Left cardiac atrium (tissue), 4 donors: ENCODE measurements around the gene MSI2. TPM values are rescaled to one million over a fixed set of nuclear protein-coding genes. Genes with fewer than 3 reads are reported as not detected.

Experiments used
- ATAC-seq, 2 donors: fragments of 200-7000 bp; cut with Tn5 transposase; one replicate each; pipeline ENCODE4 v1.9.1; 2020; ENCODE audit warnings: mild to moderate bottlenecking in 2 of 2, moderate library complexity in 2 of 2
- DNase-seq: peaks from one replicate; pipeline ENCODE4 v3.0.0-alpha.2; 2020
- intact Hi-C, 2 donors: fragments of 100-400 bp; cut with DNase I; formaldehyde crosslinking; loops; one replicate each; pipeline versions ENCODE4 v1.14.1 to v1.15.1; 2022 to 2023
- total RNA-seq, 2 donors: library from RNA; stranded (reverse); fragmentation: NEBNext Ultra II Directional; extraction: Animal tissue kit (Norgen Biotek cat#: 25700); gene quantifications; one replicate each; pipeline ENCODE4 v1.2.1, GENCODE V29; 2021
- donor health status: DM: no; HTN: yes; CAD: no.
- donor health status: DM: no; HTN: yes; CAD: no; lungs with severe emphysema.
- donor health status: DM: yes; HTN: yes; CAD: no.
- donor health status: Dilated cardiomyopathy.

MSI2 gene
- total RNA-seq, 2 donors from 2014 or later, result 84.1 to 95.5 TPM

DNA sequence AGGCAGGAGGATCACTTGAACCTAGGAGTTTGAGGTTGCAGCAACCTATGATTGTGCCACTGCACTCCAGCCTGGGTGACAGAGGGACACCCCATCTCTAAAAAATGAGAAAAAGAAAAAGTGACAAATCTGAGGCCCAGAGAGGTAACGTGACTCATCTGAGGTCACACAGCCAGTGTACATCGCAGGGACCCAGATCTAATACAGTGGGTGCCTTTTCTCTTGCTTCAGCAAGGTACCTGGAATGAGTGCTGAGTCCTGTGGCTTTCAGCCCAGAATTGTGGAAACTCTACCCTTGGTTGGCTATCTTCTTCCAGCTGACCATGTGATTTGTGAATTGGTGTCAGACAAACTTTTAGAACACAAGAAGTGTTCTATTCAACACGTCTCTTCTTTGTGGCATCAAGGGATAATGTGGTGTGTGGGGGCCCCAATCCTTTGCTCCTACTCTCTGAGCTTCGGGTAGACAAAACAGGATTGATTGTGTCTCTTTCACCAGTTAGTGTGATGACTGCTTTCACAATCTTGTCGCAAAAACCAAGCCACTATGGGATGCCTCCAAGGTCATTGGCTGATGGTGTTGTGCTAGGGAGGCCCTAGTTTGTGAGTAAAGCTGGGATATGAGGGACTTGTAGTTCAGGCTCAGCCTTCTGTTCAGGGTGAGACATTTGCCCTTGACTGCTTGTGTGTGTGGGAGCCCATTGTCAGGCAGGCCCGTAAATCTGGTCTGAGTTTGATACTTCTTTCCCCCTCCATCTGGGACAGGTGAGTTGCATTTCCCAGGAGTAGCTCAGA lies 71.0 kb downstream of the MSI2 start:
- DNase-seq (no peak), ATAC-seq (no peak)
- intact Hi-C loops, result no loop called here

DNA sequence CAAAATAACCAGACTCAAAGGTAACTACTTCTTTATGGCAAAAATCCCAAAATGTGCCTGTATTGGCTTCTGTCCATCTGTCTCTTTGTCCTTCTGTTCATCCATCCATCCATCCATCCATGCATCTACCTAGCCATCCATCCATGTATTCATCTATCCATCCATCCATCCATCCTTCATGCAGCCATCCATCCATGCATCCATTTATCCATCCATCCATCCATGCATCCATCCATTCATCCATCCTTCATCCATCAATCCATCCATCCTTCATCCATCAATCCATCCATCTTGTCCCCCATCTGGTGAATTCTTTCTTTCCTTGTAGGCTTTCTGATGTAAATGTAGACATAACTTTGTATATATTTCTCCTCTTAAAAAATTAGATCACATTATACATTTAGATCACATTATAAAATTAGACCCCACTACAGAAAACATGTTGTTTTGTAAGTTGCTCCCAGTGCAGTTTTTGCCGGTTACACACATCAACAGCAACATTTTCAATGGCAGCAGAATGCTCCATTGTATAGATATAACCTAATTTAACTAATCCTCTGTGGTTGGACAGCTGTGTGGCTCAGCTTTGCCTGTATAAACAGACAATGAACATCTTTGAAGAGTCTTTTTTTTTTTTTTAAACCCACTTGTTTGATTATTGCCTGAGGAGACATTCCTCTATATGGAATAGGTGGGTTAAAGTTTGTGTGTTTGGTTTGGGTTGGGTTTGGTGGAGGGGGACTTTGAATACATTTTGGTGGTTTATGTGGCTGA lies 72.0 kb downstream of the MSI2 start:
- no peak for ATAC-seq
- intact Hi-C loops, result no loop called here
- DNase-seq, result no peak

DNA sequence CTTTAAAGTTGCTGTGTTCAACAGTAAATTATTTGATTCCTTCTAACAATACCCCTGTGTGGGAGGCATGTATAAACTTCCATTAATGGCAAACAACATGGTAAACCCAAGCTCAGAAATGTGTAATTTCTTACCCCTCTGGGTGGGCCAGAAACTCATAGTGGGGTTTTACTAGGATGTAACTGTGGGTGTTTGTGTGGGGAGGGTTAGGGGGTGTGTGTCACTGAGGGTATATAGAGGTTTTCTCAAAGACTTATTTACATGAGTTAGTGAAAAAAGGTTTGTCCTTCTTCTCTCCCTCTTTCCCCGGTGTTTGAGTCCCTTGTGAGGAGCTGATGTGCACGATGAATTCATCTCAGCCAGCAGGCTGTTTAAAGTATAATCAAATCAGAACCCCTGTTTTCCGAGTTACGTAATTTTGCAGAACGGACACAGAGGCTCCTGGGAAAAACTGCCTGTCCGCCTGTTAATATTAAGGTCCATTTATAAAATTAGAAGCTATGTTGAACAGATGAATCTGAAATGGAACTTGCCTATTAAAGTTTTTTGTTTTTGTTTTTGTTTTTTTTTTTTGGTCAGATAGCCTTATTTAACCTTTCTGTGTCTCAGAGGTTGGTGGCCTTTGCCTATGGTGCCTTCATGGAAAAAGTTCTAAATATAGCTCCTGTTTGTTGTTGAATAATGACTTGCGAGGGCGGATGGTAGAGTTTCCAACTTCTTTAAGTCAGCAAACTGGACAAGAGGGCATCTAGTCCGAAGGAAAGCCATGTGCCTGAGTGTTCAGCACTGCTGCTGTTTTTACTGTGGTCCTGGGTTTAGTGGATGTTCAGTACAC lies 73.3 kb downstream of the MSI2 start:
- DNase-seq (no peak), ATAC-seq (peak; percentile 48 to 61)
- intact Hi-C loops, result no loop called here

GRCh38 chr17:57330587-57330986 lies 74.3 kb downstream of the MSI2 start:
- DNase-seq (no peak), ATAC-seq (no peak)
- intact Hi-C loops, result no loop called here

DNA sequence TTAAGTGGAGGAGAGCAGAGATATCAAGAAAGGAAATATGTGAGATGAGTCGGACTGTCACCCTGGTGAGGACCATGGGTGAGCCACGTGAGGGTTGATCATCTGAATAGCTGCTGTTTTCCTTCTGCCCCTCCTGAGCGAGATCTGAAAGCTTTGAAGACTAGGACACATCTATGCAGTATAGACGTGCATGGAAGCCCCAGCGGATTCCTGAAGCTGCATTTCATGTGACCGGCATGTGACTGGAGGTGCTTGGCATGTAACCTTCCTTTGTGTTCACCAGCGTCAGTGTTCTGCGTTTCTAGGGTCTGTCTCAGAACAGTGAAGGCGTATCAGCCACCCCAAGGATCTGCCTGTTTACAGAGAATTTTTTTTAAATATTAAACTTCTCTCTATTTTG lies 75.1 kb downstream of the MSI2 start:
- intact Hi-C loops, result no loop called here
- ATAC-seq (no peak), DNase-seq (no peak)

GRCh38 chr17:57332501-57332900 lies 76.2 kb downstream of the MSI2 start:
- ATAC-seq (no peak), DNase-seq (no peak)
- intact Hi-C loops, result no loop called here

DNA sequence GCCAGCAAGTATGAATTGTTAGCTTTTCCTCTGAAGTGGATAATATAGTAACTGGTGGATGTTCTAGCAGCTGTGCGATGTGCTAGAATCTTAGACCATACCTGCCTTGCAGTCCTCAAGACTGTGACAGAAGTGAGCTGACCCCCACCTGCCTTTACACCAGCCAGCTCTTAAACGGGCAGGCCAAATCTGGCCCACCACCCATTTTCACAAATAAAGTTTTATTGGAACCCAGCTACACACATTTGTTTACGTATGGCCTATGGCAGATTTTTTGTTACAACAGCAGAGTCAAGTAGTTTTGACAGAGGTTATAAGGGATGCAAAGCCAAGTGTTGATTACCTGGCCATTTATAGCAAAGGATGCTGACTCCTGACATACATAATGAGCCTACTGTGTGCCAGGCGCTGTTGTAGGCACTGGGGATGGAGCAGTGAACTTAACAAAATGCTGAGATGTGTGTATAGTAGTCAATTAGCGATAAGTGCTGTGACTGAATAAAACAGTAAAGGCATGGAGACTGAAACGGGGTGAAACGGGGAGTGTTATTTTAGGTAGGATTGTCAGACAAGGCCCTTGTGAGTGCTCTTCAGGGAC lies 79.0 kb downstream of the MSI2 start:
- DNase-seq, result no peak
- intact Hi-C loops, result no loop called here
- no peak for ATAC-seq

GRCh38 chr17:57337390-57337789 lies 81.1 kb downstream of the MSI2 start:
- intact Hi-C loops, result no loop called here
- DNase-seq (no peak), ATAC-seq (peak in 1 of 2 donors; percentile 62)

DNA sequence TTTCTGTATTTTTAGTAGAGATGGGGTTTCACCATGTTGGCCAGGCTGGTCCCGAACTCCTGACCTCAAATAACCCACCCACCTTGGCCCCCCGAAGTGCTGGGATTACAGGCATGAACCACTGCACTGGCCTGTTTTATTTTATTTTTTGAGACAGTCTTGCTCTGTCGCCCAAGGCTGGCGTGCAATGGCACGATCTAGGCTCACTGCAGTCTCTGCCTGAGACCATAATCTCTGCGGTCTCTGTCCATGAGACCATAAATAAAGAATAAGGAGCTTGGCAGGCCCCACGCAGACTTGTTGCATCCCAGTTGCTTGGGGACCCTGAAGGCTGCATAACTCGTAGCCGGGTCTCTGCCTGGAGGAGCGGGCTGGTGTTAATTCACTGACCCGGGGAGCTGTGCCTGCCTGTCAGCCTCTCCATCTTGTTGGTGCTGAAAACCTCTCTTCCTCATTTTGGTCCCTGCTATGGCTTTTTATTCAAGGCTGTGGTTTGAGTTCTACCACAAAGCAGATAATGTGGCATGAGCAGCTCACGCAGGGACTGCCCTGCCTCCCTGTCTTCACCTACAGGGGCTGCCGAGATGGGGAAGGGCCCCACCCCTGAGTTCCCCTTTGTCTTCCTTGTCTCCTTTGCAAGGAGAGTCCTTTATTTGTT lies 82.1 kb downstream of the MSI2 start:
- DNase-seq, result no peak
- intact Hi-C loops, result no loop called here
- ATAC-seq, result no peak

DNA sequence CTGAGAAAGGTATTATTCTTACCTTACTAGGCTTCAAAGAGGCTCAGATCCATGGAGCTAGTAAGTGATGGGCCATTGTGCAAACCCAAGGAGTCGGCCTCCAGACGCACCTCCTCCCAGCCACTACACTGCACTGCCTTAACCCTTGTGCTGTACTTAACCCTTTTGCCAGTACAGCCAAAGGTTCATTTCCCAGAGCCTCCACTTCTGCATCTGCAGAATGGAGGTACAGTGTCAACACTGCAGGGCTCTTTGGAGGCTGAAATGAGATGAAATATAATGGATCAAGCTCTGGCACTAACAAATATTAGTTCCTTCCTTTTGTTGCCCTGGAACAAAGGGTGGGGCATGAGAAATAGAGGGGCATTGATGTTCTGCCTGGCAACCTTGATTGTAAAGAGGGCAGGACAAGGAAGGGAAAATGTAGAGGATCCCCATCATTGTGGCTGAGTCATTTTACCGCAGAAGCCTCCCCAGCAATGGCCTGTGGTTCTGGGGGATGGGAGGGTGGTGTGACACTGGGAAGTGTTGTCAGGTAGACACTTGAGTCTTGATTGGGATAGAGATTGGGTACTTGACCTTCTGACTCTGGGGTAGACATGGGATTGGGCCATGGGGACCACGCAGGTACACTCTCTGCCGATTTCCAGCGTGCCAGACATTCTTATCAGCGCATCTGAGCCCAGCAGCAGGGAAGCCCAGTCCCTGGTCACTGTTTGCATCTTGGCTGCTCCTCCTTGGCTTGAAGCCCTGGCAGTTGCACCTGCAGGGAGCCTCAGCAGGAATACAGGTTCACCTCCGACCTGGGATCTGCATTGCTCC lies 84.0 kb downstream of the MSI2 start:
- DNase-seq, result no peak
- intact Hi-C loops, result no loop called here
- no peak for ATAC-seq

- ATAC-seq, result peak in 1 of 2 donors; percentile 42
- DNase-seq, result no peak
- intact Hi-C loops, result no loop called here
Observed at GRCh38 chr17:57341611-57342540, 85.6 kb downstream of the MSI2 start.

- intact Hi-C loops, result no loop called here
- ATAC-seq, result no peak
Observed at GRCh38 chr17:57342963-57343589, 86.8 kb downstream of the MSI2 start.

DNA sequence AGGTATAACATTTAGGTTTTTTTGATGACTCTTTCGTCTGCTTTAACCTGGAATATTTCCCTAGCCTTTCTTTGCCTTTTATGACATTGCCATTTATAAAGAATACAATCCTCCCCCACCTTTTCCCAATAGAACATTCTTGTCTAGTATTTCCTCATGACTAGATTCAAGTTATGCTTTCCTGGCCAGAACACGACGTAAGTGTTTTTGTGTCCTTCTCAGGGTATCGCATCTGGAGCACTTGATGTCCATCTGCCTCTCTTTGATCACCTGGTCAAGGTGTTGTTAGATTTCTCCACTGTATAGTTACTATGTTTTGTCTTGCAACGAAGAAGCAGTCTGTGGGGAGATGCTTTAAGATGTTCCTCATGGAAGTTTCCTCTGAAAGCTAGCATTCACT lies 87.4 kb downstream of the MSI2 start:
- no peak for ATAC-seq
- DNase-seq, result no peak
- intact Hi-C loops, result no loop called here

More at GRCh38 chr17:57342963-57343589, 86.8 kb downstream of the MSI2 start:
- no peak for DNase-seq

DNA sequence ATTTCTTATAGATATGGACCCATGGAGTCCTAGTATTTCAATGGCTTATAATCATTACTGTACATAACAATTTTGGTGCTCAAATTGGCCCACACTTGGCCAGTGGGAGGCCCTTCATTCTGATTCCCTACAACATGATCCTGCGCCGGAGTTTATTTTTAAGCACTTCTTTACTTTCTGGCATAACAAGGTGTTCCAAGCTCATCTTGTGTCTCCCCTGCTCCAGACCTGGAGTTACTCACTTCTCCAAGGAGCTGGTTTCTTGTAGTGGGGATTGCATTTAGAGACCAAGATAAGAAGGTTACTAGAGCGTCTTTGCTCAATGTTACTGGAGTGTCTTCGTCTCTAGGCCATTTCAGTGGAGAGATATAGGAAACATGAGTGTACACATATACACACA lies 87.9 kb downstream of the MSI2 start:
- ATAC-seq, result no peak
- intact Hi-C loops, result no loop called here

DNA sequence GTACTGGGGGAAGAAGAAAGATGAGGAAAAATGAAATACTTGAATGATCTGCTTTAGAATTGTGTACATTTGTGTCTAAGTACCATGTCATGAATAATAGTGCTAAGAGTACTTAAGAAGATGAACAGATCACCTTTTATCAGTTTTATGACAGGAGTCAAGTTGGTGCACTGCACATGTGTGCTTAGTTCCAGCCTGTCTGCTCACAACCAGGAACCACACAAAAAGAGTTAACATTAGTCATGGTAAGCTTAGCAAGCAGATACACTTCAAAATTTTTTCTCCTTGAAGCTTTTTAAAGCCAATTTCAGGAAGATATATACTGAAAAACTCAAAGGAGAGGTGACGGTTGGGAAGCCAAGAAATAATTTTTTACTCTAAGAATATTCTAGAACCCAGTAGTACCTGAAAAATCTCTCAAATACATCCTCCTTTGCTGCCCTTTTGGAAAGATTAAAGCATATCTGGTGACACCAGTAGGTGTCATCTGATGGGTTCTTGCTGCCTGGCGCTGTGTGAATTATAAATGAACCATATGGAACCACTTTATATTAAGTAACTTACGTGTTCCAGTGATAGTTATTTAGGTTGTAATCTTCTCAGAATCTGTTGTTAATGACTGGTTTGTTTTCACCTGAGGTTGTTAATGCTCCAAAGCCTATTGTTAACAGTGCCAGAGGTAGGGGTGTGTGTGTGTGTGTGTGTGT lies 93.4 kb downstream of the MSI2 start:
- intact Hi-C loops, result no loop called here

More for the DNA sequence above, 87.9 kb downstream of the MSI2 start:
- DNase-seq, result no peak

DNA sequence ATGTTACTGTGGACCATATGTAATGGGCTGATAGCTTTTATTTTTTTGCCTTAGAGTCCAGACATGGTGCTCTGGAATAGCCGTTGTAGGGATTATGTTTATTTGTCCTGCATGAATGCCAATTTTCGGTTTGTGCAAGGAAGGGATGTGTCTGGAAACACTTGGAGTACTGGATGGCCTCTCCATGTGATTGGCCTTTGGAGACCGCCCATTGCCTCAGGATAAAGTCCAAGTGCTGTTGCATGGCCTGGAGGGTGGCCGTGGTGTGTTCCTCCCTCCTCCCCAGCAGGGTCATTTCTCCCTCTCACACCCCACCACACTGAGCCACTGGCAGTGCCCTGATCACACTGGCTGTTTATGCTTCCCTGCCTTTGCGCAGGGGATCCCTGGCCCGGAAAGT lies 93.9 kb downstream of the MSI2 start:
- peak; percentile 71 for DNase-seq
- ATAC-seq, result peak; percentile 77 to 78

More for the DNA sequence above, 93.4 kb downstream of the MSI2 start:
- DNase-seq, result no peak
- ATAC-seq, result no peak

More for the DNA sequence above, 93.9 kb downstream of the MSI2 start:
- intact Hi-C loops, result no loop called here
